H1 (cell line): ENCODE data around the gene PTPRH. TPM values are rescaled to one million over a fixed set of nuclear protein-coding genes. Genes with fewer than 3 reads are reported as not detected.

Experiments
- ASH2L ChIP-seq: fragments of 200-600, 300-600 bp; sonication (generic); IDR thresholded peaks from one replicate; pipeline ENCODE4 v1.7.1; 2017; ENCODE audit warnings: low read length
- ATF2 ChIP-seq: IDR thresholded peaks from 2 replicates; pipeline ENCODE4 v1.6.1; 2012; ENCODE audit warnings: low read length, inconsistent platforms
- BCL11A ChIP-seq, 2 experiments: IDR thresholded peaks; one replicate each; pipeline ENCODE4 v1.6.1; 2011; ENCODE audit warnings: low read depth in 2 of 2, low read length in 2 of 2, mild to moderate bottlenecking in 2 of 2
- CHD1 ChIP-seq: IDR thresholded peaks from 2 replicates; pipeline ENCODE4 v1.6.1; 2012; ENCODE audit warnings: low read depth, low read length, improper control_type of control experiment
- CHD7 ChIP-seq: fragments of 300-600 bp; sonication (generic); IDR thresholded peaks from 2 replicates; pipeline ENCODE4 v1.7.1; 2012; ENCODE audit warnings: low read length, moderate library complexity, mild to moderate bottlenecking, inconsistent platforms; ENCODE audit not compliant: insufficient replicate concordance
- CREB1 ChIP-seq: IDR thresholded peaks from 2 replicates; pipeline ENCODE4 v1.6.1; 2012; ENCODE audit warnings: inconsistent platforms
- FOSL1 ChIP-seq: IDR thresholded peaks from 2 replicates; pipeline ENCODE4 v1.6.1; 2011; ENCODE audit warnings: mild to moderate bottlenecking, low read depth, low read length, moderate library complexity; ENCODE audit not compliant: insufficient read depth
- RAD21 ChIP-seq, 2 experiments: IDR thresholded peaks in 1 of 2; conservative IDR thresholded peaks in 1 of 2; 2 replicates each; pipeline ENCODE4 v1.6.1; 2011; ENCODE audit warnings: low read depth in 2 of 2, low read length in 2 of 2, improper control_type of control experiment in 1 of 2, inconsistent platforms in 1 of 2, mild to moderate bottlenecking in 1 of 2, moderate library complexity in 1 of 2
- TEAD4 ChIP-seq: IDR thresholded peaks from 2 replicates; pipeline ENCODE4 v1.6.1; 2012; ENCODE audit warnings: low read depth, low read length, inconsistent platforms, mixed read lengths
- polyA plus RNA-seq, 7 experiments: library from polyadenylated mRNA; depleted of rRNA in 3 of 7; stranded (reverse) in 5 of 7; unstranded in 2 of 7; fragments of >200 nt in 5 of 7; fragments of 200-250 nt in 2 of 7; gene quantifications; 1 replicate in 5 of 7; 2 replicates in 1 of 7; 4 replicates in 1 of 7; pipeline versions ENCODE4 v1.2.1 to v1.2.3, GENCODE V29; 2011 to 2013; ENCODE audit warnings: missing spikeins in 2 of 7, mixed read lengths in 2 of 7
- total RNA-seq: library from RNA; stranded (reverse); fragmentation: NEBNext Ultra II Directional; extraction: Animal tissue kit (Norgen Biotek cat#: 25700); gene quantifications from 2 replicates; pipeline ENCODE4 v1.2.1, GENCODE V29; 2021

PTPRH gene
- total and polyA plus RNA-seq, 2 of the 8 experiments (the other 6 are each of a cell fraction or from before 2014, with no cell fraction given), result 0.30 to 0.39 TPM

GRCh38 chr19:55166530-55167268 lies 42.6 kb downstream of the PTPRH start, which contains the start of gene DNAAF3 (continued):
- TF ChIP-seq CHD7, result no peak
- no peak for TF ChIP-seq TEAD4
- TF ChIP-seq ATF2, result no peak
- TF ChIP-seq RAD21 (IDR thresholded peaks at IDR 0.05 in 1 of 2, conservative IDR thresholded peaks at IDR 0.05 in 1 of 2; ENCODE audit: low read depth in 2 of 2, low read length in 2 of 2), result no peak
- no peak for TF ChIP-seq ASH2L
- TF ChIP-seq CREB1, result 0 out of 2 replicates have a peak, but pooled peaks have one; percentile 39
- TF ChIP-seq BCL11A (IDR thresholded peaks at IDR 0.05; ENCODE audit: low read depth in 2 of 2, low read length in 2 of 2), result no peak
- TF ChIP-seq FOSL1, result no peak
- peak; percentile 98 for TF ChIP-seq CHD1
